HG02798 (cell line): ENCODE data around the gene STXBP6.

Source experiments
- ATAC-seq: cut with Tn5 transposase; IDR thresholded peaks from one replicate; pipeline ENCODE4 v1.9.1; 2021; ENCODE audit warnings: mild to moderate bottlenecking; ENCODE audit not compliant: unreplicated experiment, poor library complexity

The STXBP6 gene

DNA sequence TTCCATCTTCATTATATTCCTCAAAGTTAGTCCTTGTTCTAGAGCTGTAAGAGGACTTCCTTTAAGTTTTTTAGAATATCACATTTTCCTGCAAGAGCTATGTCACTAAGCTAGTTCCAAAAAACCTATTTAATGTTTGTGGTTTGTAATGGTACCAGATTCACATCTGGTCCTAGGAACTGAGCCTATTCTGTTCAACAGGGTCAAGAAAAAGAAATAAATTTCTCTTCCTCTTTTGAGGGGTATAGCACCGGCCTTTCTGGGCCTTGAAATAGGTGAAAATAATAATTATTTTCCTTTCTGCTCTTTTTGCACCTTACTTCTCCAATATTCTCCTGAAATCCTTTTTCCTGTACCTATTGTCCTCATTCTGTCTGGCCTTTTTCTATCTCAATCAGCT lies 3.6 kb upstream of the STXBP6 start:
- peak; percentile 35 for ATAC-seq

DNA sequence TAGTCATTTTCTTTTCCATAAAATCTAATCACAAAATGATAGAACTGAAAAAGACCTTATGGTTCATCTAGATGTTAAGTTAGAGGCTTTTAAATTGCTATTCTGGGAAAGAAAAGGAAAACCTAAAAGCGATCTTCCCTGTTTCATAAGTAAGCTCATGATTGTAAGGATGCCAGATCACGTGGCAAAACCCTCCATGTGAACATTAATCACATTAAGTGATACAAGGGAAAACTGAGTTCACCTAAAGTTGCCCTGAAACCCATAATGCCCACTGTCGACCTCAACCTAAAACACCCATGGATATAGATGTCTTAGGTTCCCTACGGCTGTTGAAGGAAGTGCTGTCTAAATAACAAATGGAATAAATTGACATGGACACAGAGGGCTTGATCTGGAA lies 3.0 kb upstream of the STXBP6 start:
- no peak for ATAC-seq

- ATAC-seq = no peak
These were observed 2.4 kb upstream of the STXBP6 start for GRCh38 chr14:25052385-25052784.

DNA sequence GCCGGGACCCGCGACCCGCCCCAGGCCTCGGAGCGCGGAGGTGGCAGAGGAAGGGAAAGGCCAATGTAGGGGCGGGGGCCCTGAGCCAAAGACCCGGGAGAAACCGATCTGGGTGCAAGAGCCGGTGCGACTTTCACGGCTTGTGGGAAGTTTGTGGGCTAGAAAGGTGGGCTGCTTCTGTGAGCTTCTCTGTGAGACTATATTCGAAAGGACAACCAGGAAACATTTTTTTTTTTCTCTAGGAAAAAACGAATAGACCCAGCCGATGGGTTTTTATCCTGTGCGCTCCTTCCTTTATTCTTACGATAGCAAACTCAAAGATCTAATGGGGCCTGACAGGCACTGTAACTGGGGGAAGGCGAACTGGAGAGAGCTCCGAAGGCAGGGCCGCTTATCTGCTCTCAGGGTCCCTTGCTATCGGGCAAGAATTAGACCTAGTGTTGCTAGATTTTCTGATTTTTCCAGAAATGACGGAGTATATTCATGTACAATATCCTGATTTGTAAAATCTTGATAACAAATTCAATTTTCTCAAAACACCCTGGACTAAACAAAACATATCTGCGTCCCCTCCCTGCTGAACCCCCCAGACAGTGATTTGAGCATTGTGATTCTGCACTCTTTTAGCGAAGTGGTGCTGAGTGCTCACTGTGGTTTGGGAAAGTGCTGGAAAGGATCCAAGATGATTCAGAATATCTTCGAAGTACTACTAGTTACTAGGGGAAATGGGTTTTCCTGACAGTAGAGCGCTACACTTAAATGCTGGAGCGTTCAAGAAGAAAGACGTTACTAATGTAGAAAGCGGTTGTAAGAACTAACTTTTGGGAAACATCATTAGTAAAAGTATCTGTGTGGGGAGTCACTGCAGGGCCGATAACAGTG lies 563 bp upstream of the STXBP6 start:
- no peak for ATAC-seq

DNA sequence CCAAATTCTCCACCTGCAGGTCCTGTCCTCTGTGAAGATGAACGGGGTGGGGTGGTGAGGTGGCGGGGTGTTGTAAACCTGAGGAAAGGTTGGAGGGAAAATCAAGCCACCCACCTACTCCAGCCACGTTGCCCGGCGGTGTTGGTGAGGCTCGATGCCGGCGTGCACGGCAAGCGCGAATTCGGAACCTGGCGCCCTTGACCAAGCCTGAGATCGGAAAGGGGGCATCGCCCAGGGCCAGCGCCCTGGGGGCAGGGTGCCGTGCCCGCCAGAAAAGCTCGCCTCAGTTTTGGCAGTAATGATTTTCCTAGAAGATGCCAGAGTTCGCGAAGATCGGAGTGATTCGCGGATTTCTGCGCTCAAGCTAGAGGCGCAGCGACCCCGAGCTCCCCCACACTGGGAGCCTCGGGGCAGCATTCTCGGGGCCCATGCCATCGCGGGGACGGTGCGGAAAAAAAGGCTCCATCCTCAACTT lies 817 bp downstream of the STXBP6 start:
- no peak for ATAC-seq

DNA sequence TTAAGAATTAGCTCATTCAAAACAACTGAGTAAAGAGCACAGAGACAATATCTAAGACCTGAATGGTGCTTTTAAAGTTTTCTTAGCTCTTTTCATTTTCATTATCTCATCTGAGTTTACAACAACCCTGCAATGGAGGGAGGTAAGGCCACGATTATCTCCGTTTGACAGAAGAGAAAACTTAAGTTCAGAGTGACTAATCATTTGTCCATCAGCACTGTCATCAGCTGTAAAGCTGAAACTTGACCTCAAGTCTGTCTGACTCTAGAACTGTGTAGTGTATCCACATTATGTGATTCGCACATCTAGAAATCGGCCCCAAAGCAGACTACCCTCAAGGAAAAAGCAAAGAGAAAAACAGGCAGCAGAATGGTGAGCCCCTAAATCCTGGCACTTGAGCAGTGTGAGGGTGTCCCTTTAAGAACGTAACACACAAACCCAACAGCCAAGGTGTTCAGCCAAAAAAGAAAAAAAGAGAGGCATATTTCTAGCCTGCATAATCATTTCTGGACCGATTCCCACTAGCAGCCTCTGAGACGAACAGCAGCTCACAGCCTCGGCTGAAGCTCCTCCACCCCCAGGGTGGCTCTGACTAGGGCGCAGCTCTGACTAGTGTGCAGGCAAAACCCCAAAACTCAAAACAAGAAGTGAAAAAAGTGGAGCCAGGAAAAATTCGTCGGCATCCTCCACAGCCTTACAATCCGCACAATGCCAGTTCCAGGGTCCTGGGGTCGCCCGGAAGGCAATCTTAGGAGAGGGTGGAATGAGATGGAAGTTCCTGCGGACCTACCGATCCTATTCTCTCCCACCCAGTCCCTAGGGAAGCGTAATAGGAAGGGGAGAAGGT lies 1.6 kb downstream of the STXBP6 start:
- no peak for ATAC-seq

- no peak for ATAC-seq
These were observed 3.5 kb downstream of the STXBP6 start for GRCh38 chr14:25046301-25046943.

- no peak for ATAC-seq
These were observed 5.7 kb downstream of the STXBP6 start for GRCh38 chr14:25044106-25044698.

- no peak for ATAC-seq
These were observed 7.3 kb downstream of the STXBP6 start for GRCh38 chr14:25042362-25043299.

DNA sequence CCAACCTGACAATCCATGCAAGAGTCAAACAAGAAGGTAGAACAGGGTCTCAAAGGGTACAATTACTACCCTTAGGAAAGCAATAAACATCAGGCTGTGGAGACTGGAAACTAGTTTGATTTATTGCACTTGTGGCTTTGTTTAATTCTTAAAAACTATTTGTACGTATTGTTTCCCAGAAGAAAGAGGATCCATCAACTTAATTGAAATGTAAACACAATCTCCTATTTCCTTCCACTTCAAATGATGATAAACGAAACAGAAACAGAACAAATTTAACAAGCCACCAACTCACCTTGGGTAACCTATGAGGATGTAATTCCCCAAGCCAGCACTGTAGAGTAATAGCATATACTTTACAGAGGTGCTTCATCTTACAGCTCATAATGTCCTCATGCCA lies 8.0 kb downstream of the STXBP6 start:
- ATAC-seq = no peak

DNA sequence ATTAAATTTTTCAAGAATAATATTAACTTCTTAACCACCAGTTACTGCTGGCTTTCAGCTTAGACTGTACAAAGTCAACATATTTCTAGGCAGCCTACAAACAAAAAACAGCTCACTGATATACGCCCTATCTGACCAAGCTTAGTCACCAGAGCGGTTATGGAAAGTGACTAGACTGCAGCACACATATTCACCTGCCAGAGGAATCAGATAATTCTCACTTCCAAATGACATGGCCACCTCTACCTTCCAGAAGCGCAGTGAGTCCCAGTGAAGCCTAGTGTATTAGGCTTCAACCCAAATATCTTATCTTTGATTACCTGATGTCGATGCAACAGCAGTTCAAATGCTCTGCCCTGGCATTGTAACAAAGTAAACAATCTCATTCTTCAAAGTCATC lies 8.5 kb downstream of the STXBP6 start:
- no peak for ATAC-seq

DNA sequence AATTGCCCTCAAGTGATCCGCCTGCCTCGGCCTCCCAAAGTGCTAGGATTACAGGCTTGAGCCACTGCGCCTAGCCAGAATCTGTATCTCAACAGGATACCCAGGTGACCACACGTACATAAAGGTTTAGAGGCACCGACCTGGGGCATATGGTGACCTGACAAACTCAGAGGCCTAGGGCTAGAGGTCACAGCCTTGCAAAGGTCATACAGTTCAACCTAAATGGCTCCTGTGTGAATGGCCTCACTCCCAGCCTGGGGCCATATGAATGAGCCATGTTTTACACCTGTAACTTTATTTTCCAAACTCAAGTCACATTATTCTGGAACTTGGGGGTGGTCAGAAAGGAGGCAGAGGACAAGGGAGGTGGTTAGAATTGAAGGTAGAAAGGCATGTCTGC lies 10.0 kb downstream of the STXBP6 start:
- no peak for ATAC-seq

GRCh38 chr14:25038044-25038668 lies 11.8 kb downstream of the STXBP6 start:
- no peak for ATAC-seq

GRCh38 chr14:25037032-25037431 lies 12.9 kb downstream of the STXBP6 start:
- ATAC-seq = no peak

DNA sequence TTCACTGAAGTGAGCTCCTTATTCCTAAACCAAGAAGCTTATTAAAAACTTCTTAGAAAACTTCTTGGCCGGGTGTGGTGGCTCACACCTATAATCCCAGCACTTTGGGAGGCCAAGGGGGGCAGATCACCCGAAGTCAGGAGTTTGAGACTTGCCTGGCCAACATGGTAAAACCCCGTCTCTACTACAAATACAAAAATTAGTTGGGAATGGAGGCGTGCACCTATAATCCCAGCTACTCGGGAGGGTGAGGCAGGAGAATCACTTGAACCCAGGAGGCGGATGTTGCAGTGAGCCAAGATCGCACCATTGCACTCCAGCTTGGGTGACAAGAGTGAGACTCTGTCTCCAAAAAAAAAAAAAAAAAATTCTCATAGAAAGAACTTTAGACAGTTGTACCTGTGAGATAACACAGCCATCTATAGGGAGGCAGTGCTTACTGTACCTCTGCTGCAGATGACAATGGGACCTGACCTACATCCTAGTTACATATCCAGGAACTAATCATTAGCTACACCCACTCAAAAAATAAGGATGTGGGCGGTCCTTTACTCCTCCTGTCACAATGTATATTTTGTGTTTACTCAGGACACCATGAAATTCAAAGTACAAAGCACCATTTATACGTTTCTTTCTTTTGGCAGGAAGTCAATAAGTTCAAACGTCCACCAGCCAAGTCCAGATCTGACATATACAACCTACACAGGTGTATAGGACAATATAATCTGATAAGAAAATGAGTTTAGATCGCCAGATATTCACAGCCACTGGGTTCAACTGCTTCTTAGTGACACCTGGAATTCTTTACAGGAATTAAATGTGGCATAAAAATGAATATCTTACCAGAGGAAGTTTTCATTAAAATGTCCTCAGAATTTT lies 14.9 kb downstream of the STXBP6 start:
- no peak for ATAC-seq

- no peak for ATAC-seq
These were observed 16.6 kb downstream of the STXBP6 start for GRCh38 chr14:25033358-25033757.

DNA sequence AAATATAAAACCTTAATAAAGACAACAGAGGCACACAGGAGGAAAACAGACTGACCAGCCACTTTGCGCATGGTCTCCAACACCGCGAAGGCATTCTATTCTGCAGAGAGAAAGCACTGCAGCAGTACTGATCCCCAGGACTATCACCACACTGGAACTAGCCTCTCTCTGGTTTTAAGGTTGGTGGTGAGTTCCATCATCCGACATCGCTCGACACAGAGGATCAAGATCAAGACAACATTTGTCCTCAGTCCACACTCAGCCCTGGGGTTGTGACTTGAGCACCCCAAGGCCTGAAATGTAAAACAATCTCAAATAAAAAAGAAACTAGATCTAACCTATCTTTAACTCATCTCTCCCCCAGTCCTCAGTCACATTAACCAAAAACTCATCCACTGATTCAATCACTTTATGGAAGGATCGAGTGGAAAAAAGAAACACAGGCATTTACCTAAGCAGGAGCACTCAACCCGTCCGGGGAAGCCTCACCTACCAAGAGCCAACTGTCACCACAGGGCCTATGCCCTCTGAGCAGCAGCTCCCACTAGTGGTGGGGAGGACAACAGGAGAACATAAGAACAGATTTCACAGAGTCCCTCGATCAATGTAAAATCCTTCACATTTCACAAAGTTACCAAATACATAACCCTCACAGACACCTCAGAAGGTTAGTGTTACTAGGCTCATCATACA lies 17.7 kb downstream of the STXBP6 start:
- no peak for ATAC-seq
